ENCODE measurements around the gene TFCP2.

The TFCP2 gene

GRCh38 chr12:51186465-51187085 lies 13.6 kb upstream of the TFCP2 start:
- no peak overlapping the region for H2AFZ ChIP-seq (ENCODE audit: low read length)
- H3F3A ChIP-seq (ENCODE audit: insufficient read depth, low read length): no peaks in the 10 kb centered on the region
- H3K27me3 ChIP-seq (ENCODE audit: insufficient read depth, low read length): no peaks in the 10 kb centered on the region; the same call in 1 of the 2 replicates
- H4K20me1 ChIP-seq (ENCODE audit: insufficient read depth, low read length): no peaks in the 10 kb centered on the region
- H3K4me1 ChIP-seq (ENCODE audit: insufficient read depth, low read length, severe bottlenecking): no peaks in the 10 kb centered on the region
- H3K36me3 ChIP-seq (ENCODE audit: insufficient read depth, low read length): no peaks in the 10 kb centered on the region
- no peak overlapping the region for H3K27ac ChIP-seq (ENCODE audit: low read depth, low read length, poor library complexity, severe bottlenecking)
- no peak overlapping the region for H3K4me2 ChIP-seq (ENCODE audit: low read length)
- no peak for TF ChIP-seq EZH2 (IDR thresholded peaks at IDR 0.05; ENCODE audit: borderline replicate concordance, low read length)
- TF ChIP-seq, protein P1, sequence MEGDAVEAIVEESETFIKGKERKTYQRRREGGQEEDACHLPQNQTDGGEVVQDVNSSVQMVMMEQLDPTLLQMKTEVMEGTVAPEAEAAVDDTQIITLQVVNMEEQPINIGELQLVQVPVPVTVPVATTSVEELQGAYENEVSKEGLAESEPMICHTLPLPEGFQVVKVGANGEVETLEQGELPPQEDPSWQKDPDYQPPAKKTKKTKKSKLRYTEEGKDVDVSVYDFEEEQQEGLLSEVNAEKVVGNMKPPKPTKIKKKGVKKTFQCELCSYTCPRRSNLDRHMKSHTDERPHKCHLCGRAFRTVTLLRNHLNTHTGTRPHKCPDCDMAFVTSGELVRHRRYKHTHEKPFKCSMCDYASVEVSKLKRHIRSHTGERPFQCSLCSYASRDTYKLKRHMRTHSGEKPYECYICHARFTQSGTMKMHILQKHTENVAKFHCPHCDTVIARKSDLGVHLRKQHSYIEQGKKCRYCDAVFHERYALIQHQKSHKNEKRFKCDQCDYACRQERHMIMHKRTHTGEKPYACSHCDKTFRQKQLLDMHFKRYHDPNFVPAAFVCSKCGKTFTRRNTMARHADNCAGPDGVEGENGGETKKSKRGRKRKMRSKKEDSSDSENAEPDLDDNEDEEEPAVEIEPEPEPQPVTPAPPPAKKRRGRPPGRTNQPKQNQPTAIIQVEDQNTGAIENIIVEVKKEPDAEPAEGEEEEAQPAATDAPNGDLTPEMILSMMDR (IDR thresholded peaks at IDR 0.05; ENCODE audit: low read length): no peak
- no peak overlapping the region for H3K9ac ChIP-seq (ENCODE audit: low read length)
- H3K4me3 ChIP-seq (ENCODE audit: low read depth, low read length, poor library complexity, severe bottlenecking): no peak overlapping the region
- no peaks in the 10 kb centered on the region for H3K79me2 ChIP-seq (ENCODE audit: insufficient read depth, low read length)
- H3K9me3 ChIP-seq (ENCODE audit: low read length): no peaks in the 10 kb centered on the region
- H3K9me2 ChIP-seq (ENCODE audit: low read depth, low read length): no peaks in the 10 kb centered on the region

GRCh38 chr12:51185171-51185717 lies 12.3 kb upstream of the TFCP2 start:
- H3K9ac ChIP-seq (ENCODE audit: low read length): no peak overlapping the region
- H3K9me3 ChIP-seq (ENCODE audit: low read length): no peaks in the 10 kb centered on the region
- H3K4me1 ChIP-seq (ENCODE audit: insufficient read depth, low read length, severe bottlenecking): no peaks in the 10 kb centered on the region
- no peaks in the 10 kb centered on the region for H3F3A ChIP-seq (ENCODE audit: insufficient read depth, low read length)
- H2AFZ ChIP-seq (ENCODE audit: low read length): no peak overlapping the region
- H3K27ac ChIP-seq (ENCODE audit: low read depth, low read length, poor library complexity, severe bottlenecking): no peak overlapping the region
- H4K20me1 ChIP-seq (ENCODE audit: insufficient read depth, low read length): no peaks in the 10 kb centered on the region
- H3K27me3 ChIP-seq (ENCODE audit: insufficient read depth, low read length): no peaks in the 10 kb centered on the region; the same call in 1 of the 2 replicates
- H3K4me3 ChIP-seq (ENCODE audit: low read depth, low read length, poor library complexity, severe bottlenecking): no peak overlapping the region
- no peak overlapping the region for H3K4me2 ChIP-seq (ENCODE audit: low read length)
- no peaks in the 10 kb centered on the region for H3K79me2 ChIP-seq (ENCODE audit: insufficient read depth, low read length)
- TF ChIP-seq EZH2 (IDR thresholded peaks at IDR 0.05; ENCODE audit: borderline replicate concordance, low read length): no peak
- TF ChIP-seq, protein P1 (IDR thresholded peaks at IDR 0.05; ENCODE audit: low read length): no peak
- H3K9me2 ChIP-seq (ENCODE audit: low read depth, low read length): no peaks in the 10 kb centered on the region
- no peaks in the 10 kb centered on the region for H3K36me3 ChIP-seq (ENCODE audit: insufficient read depth, low read length)

GRCh38 chr12:51183816-51184215 lies 10.9 kb upstream of the TFCP2 start:
- no peaks in the 10 kb centered on the region for H3K9me2 ChIP-seq (ENCODE audit: low read depth, low read length)
- no peaks in the 10 kb centered on the region for H3F3A ChIP-seq (ENCODE audit: insufficient read depth, low read length)
- no peak overlapping the region for H2AFZ ChIP-seq (ENCODE audit: low read length)
- no peaks in the 10 kb centered on the region for H3K9me3 ChIP-seq (ENCODE audit: low read length)
- no peak overlapping the region for H3K27ac ChIP-seq (ENCODE audit: low read depth, low read length, poor library complexity, severe bottlenecking)
- no peak overlapping the region for H3K9ac ChIP-seq (ENCODE audit: low read length)
- no peaks in the 10 kb centered on the region; the same call in 1 of the 2 replicates for H3K27me3 ChIP-seq (ENCODE audit: insufficient read depth, low read length)
- no peak overlapping the region for H3K4me2 ChIP-seq (ENCODE audit: low read length)
- no peaks in the 10 kb centered on the region for H4K20me1 ChIP-seq (ENCODE audit: insufficient read depth, low read length)
- H3K36me3 ChIP-seq (ENCODE audit: insufficient read depth, low read length): no peaks in the 10 kb centered on the region
- no peak for TF ChIP-seq EZH2 (IDR thresholded peaks at IDR 0.05; ENCODE audit: borderline replicate concordance, low read length)
- TF ChIP-seq, protein P1 (IDR thresholded peaks at IDR 0.05; ENCODE audit: low read length): no peak
- no peak overlapping the region for H3K4me3 ChIP-seq (ENCODE audit: low read depth, low read length, poor library complexity, severe bottlenecking)
- no peaks in the 10 kb centered on the region for H3K79me2 ChIP-seq (ENCODE audit: insufficient read depth, low read length)
- no peaks in the 10 kb centered on the region for H3K4me1 ChIP-seq (ENCODE audit: insufficient read depth, low read length, severe bottlenecking)

All from OCI-LY1 (cell line).